Measurements from ENCODE around the gene LMNA. TPM values are rescaled to one million over a fixed set of nuclear protein-coding genes. Genes with fewer than 3 reads are reported as not detected.

LMNA gene
- total and polyA plus RNA-seq, 9 donors, result 50.1 to 609 (median 360) TPM

GRCh38 chr1:156090840-156091188 lies 23.7 kb upstream of the LMNA start:
- Histone ChIP-seq H3K27me3 (no peaks in the 10 kb centered on the region), H3K27ac (no peak overlapping the region), H3K36me3 (no peaks in the 10 kb centered on the region), H3K9me3 (no peaks in the 10 kb centered on the region), H3K4me1 (ENCODE audit: insufficient read depth) (no peaks in the 10 kb centered on the region), H3K4me3 (no peak overlapping the region)
- WGBS, 3 donors, result 23 to 31% (median 27%) methylated on average over 14 of the region's 14 CpGs
- no peak for TF ChIP-seq POLR2A (IDR thresholded peaks at IDR 0.05)
- TF ChIP-seq, protein P1, sequence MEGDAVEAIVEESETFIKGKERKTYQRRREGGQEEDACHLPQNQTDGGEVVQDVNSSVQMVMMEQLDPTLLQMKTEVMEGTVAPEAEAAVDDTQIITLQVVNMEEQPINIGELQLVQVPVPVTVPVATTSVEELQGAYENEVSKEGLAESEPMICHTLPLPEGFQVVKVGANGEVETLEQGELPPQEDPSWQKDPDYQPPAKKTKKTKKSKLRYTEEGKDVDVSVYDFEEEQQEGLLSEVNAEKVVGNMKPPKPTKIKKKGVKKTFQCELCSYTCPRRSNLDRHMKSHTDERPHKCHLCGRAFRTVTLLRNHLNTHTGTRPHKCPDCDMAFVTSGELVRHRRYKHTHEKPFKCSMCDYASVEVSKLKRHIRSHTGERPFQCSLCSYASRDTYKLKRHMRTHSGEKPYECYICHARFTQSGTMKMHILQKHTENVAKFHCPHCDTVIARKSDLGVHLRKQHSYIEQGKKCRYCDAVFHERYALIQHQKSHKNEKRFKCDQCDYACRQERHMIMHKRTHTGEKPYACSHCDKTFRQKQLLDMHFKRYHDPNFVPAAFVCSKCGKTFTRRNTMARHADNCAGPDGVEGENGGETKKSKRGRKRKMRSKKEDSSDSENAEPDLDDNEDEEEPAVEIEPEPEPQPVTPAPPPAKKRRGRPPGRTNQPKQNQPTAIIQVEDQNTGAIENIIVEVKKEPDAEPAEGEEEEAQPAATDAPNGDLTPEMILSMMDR (IDR thresholded peaks at IDR 0.05), result peak; percentile 88 to 92 (median 89)
- DNase-seq, result peak; percentile 83 to 92 (median 90)
- intact Hi-C loops (cut with DNase I), result loop anchor here (1.0 to 5.0 kb wide), 6 partner anchors 46 to 136 kb away; no protein-coding TSS in a partner anchor

- Histone ChIP-seq H3K27me3 (no peaks in the 10 kb centered on the region), H3K27ac (no peak overlapping the region), H3K36me3 (no peaks in the 10 kb centered on the region), H3K4me1 (ENCODE audit: insufficient read depth) (no peaks in the 10 kb centered on the region), H3K4me3 (no peak overlapping the region), H3K9me3 (no peaks in the 10 kb centered on the region)
- no peak for TF ChIP-seq EP300 (IDR thresholded peaks at IDR 0.05)
- no peak for TF ChIP-seq POLR2A (IDR thresholded peaks at IDR 0.05)
- TF ChIP-seq, protein P1 (IDR thresholded peaks at IDR 0.05), result no peak
- WGBS, 3 donors, result 64 to 70% (median 66%) methylated on average over 2 of the region's 2 CpGs
- intact Hi-C loops (cut with DNase I), result loop anchor here in 3 of 4 donors (2.0 to 5.0 kb wide), 5 partner anchors 45 to 136 kb away; no protein-coding TSS in a partner anchor
- no peak for DNase-seq
These were observed 22.9 kb upstream of the LMNA start for GRCh38 chr1:156091610-156092009.

DNA sequence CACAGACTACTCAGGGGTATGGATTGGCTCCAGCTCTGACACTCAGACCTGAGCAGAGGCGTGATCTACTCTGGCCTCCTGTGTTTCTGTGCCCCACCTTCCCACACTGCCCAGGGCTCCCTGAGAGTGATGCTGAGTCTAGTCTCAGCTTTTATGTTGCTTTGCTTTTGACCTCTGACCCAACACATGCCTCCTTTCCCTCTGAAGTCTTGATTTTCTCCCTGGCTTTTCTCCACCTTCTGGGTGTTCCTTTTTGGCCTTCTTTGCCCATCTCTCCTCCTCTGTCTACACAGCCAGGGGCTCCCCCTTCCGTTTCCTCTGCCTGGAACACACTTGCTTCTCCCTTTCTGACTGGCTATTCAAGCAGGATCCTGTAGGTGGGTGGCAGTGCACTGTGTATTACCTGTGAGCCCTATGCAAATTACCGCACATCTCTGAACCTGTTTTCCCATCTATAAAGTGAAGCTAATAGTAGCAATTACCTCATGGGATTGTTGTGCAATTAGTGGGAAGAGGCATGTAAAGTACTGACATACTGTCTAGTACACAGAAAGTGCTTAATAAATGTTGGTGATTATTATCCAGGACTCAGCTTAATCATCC lies 18.5 kb upstream of the LMNA start:
- Histone ChIP-seq H3K4me1 (ENCODE audit: insufficient read depth) (peaks cover 8% of the 10 kb centered on the region), H3K36me3 (no peaks in the 10 kb centered on the region), H3K4me3 (no peak overlapping the region), H3K27ac (peak overlapping the region in 1 of 2 donors; percentile 75), H3K9me3 (no peaks in the 10 kb centered on the region), H3K27me3 (no peaks in the 10 kb centered on the region)
- no peak for DNase-seq
- TF ChIP-seq POLR2A (IDR thresholded peaks at IDR 0.05), result no peak
- TF ChIP-seq, protein P1 (IDR thresholded peaks at IDR 0.05), result no peak
- TF ChIP-seq EP300 (IDR thresholded peaks at IDR 0.05), result no peak
- WGBS, 3 donors, result 70 to 77% (median 77%) methylated on average over 3 of the region's 3 CpGs
- intact Hi-C loops (cut with DNase I), result loop anchor here (1.0 to 2.0 kb wide), 3 partner anchors 33 to 35 kb away; no protein-coding TSS in a partner anchor

DNA sequence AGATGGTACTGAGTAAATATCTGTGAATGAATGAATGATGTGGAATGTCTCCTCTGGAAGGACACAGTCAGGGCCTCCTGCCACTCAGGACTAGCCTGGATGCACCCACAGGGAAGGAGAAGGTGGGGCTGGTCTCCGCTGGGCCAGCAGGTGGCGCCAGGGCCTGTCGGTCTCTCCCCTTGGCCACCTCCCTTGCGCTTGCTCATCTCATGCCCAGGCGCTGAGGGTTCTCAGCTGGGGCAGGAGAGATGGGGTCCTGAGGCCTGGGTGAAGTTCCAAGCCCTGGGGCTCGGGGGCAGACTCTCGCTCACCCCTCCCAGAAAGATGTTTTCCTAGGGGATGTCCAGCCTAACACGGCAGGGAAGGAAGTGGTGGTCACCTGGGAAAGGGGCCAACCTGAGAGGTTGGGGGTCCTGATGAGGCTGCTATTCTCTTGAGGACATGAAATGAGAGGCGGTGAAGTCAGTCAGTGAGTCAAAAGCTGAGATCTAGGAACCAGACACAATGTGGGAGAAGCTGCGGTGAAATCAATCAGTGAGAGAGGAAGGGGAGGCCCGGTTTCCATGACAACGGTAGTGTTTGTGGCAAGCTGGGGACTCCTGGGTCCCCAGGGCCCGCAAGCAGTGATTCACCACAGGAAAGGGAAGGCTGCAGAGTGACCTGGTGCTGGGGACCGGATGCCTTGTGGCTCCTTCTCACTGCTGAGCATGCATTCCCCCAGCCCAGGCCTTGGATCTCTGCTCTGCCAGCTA lies 17.7 kb upstream of the LMNA start:
- Histone ChIP-seq H3K4me1 (ENCODE audit: insufficient read depth) (peaks cover 8% of the 10 kb centered on the region), H3K27ac (peak overlapping the region; percentile 67 to 75), H3K9me3 (no peaks in the 10 kb centered on the region), H3K4me3 (no peak overlapping the region), H3K27me3 (no peaks in the 10 kb centered on the region), H3K36me3 (no peaks in the 10 kb centered on the region)
- TF ChIP-seq POLR2A (IDR thresholded peaks at IDR 0.05) (peak; percentile 43), EP300 (IDR thresholded peaks at IDR 0.05) (no peak)
- TF ChIP-seq, protein P1 (IDR thresholded peaks at IDR 0.05), result peak; percentile 89 to 99 (median 98)
- 24 to 28% (median 25%) methylated on average over 14 of the region's 14 CpGs for WGBS, 3 donors
- peak; percentile 90 to 95 (median 94) for DNase-seq
- intact Hi-C loops (cut with DNase I), result loop anchor here (1.0 to 2.0 kb wide), 3 partner anchors 32 to 34 kb away; no protein-coding TSS in a partner anchor

All from ovary (tissue), 9 donors.